Stomach (tissue), 4 donors: ENCODE results near the gene SIRPB1.

ENCODE experiments used
- POLR2A ChIP-seq, 4 donors: fragments of 450-650 bp; IDR thresholded peaks; one replicate each; pipeline ENCODE4 v1.6.1; 2016; ENCODE audit warnings: antibody characterized with exemption in 4 of 4, control low read depth in 2 of 4, mild to moderate bottlenecking in 1 of 4, moderate library complexity in 1 of 4
- POLR2AphosphoS5 ChIP-seq, 3 donors: sonication (generic); formaldehyde crosslinking; IDR thresholded peaks; one replicate each; pipeline ENCODE4 v1.6.1; 2016; ENCODE audit warnings: antibody characterized with exemption in 3 of 3

- no peak for TF ChIP-seq POLR2A (IDR thresholded peaks at IDR 0.05)
- no peak for TF ChIP-seq POLR2AphosphoS5 (IDR thresholded peaks at IDR 0.05)
These were observed 12.4 kb upstream of the SIRPB1 start for GRCh38 chr20:1632178-1632577.
